ENCODE results near the gene HNRNPH1.

DNA sequence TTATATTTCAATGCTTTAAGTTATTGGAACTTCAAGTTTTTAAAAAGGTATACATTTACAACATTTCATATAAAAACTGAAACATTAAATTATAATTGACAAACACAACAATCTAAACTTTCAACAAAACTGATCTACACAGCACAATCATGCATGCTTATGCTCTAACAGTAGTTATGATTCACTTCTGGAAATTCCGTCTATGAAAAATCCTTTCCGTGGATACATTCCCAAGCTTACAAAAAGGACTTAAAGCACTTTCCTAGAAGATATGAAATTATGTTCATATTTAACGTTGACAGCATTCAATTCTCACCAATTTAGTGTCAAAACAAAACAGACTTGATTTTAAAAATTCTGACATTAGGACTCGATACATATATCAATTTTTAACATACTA lies 3.7 kb downstream of the HNRNPH1 start:
- TF ChIP-seq, protein P1, sequence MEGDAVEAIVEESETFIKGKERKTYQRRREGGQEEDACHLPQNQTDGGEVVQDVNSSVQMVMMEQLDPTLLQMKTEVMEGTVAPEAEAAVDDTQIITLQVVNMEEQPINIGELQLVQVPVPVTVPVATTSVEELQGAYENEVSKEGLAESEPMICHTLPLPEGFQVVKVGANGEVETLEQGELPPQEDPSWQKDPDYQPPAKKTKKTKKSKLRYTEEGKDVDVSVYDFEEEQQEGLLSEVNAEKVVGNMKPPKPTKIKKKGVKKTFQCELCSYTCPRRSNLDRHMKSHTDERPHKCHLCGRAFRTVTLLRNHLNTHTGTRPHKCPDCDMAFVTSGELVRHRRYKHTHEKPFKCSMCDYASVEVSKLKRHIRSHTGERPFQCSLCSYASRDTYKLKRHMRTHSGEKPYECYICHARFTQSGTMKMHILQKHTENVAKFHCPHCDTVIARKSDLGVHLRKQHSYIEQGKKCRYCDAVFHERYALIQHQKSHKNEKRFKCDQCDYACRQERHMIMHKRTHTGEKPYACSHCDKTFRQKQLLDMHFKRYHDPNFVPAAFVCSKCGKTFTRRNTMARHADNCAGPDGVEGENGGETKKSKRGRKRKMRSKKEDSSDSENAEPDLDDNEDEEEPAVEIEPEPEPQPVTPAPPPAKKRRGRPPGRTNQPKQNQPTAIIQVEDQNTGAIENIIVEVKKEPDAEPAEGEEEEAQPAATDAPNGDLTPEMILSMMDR (IDR thresholded peaks at IDR 0.05), result no peak
- TF ChIP-seq EZH2phosphoT487 (IDR thresholded peaks at IDR 0.05), result no peak
- TF ChIP-seq EZH2 (IDR thresholded peaks at IDR 0.05), result no peak

Data from neural progenitor cell (in vitro differentiated cells).